B cell (primary cell): Measurements from ENCODE around the gene RING1. TPM values are rescaled to one million over a fixed set of nuclear protein-coding genes. Genes with fewer than 3 reads are reported as not detected.

Experiments used
- ATAC-seq: fragments of 200-7000 bp; cut with Tn5 transposase; one replicate; pipeline ENCODE4 v1.10.0; 2021; ENCODE audit warnings: low read depth, mild to moderate bottlenecking, moderate number of reproducible peaks, moderate library complexity
- CTCF ChIA-PET: fragments of 350-600 bp; sonication (Branson Sonifier 250); formaldehyde crosslinking; loops from one replicate; lab custom pipeline; 2021; ENCODE audit warnings: antibody characterized with exemption, inconsistent platforms; lab: Charles Lee
- POLR2A ChIA-PET: fragments of 350-600 bp; sonication (Branson Sonifier 250); formaldehyde crosslinking; loops from one replicate; lab custom pipeline; 2021; ENCODE audit warnings: antibody characterized with exemption; lab: Charles Lee
- DNase-seq: peaks from one replicate; pipeline ENCODE4 v3.0.0; 2013
- H2AFZ ChIP-seq: 2 replicates; pipeline ENCODE4 v1.6.1; 2012; ENCODE audit warnings: mild to moderate bottlenecking, low read depth, low read length; ENCODE audit not compliant: insufficient read depth, poor library complexity, severe bottlenecking
- H3K27ac ChIP-seq, 2 donors: 1 replicate in 1 of 2; 2 replicates in 1 of 2; pipeline ENCODE4 v1.5.1; 2012 to 2013; ENCODE audit warnings: low read length in 2 of 2, mild to moderate bottlenecking in 2 of 2, moderate library complexity in 1 of 2
- H3K27me3 ChIP-seq, 4 experiments: fragments of 200-600 bp in 1 of 4; sonication (generic) in 1 of 4; replicated peaks in 1 of 4; 1 replicate in 2 of 4; 2 replicates in 2 of 4; pipeline versions ENCODE4 v1.6.1 to v1.7.0; 2013 to 2016; ENCODE audit warnings: low read length in 3 of 4, mild to moderate bottlenecking in 2 of 4, mixed read lengths in 1 of 4, moderate library complexity in 1 of 4; ENCODE audit not compliant: insufficient read depth in 4 of 4, control insufficient read depth in 3 of 4; ENCODE audit errors: control extremely low read depth in 1 of 4
- H3K36me3 ChIP-seq, 2 experiments: replicated peaks in 1 of 2; 1 replicate in 1 of 2; 2 replicates in 1 of 2; pipeline versions ENCODE4 v1.6.1 to v1.7.1; 2013; ENCODE audit warnings: low read length in 1 of 2; ENCODE audit not compliant: insufficient read depth in 2 of 2, control insufficient read depth in 1 of 2; ENCODE audit errors: control extremely low read depth in 1 of 2, extremely low read depth in 1 of 2
- H3K4me1 ChIP-seq, 2 donors: fragments of 200-600 bp in 1 of 2; sonication (generic) in 1 of 2; 1 replicate in 1 of 2; 2 replicates in 1 of 2; pipeline versions ENCODE4 v1.5.1 to v1.6.1; 2013 to 2017; ENCODE audit warnings: low read length in 2 of 2; ENCODE audit not compliant: control insufficient read depth in 2 of 2, insufficient read depth in 2 of 2
- H3K4me2 ChIP-seq: replicated peaks from 2 replicates; pipeline ENCODE3; 2012; ENCODE audit warnings: mild to moderate bottlenecking, low read depth, low read length; ENCODE audit not compliant: poor library complexity, severe bottlenecking
- H3K4me3 ChIP-seq, 5 experiments: fragments of 200-600 bp in 1 of 5; sonication (generic) in 1 of 5; 1 replicate in 3 of 5; 2 replicates in 2 of 5; pipeline versions ENCODE4 v1.5.1 to v1.7.0; 2011 to 2016; ENCODE audit warnings: low read length in 4 of 5, mild to moderate bottlenecking in 4 of 5, low read depth in 2 of 5, control low read depth in 1 of 5, moderate library complexity in 1 of 5; ENCODE audit not compliant: insufficient read depth in 1 of 5; ENCODE audit errors: control extremely low read depth in 1 of 5, extremely low read depth in 1 of 5
- H3K79me2 ChIP-seq: fragments of 200-600 bp; sonication (generic); one replicate; pipeline ENCODE4 v1.6.0; 2016; ENCODE audit warnings: low read length; ENCODE audit not compliant: control insufficient read depth, insufficient read depth
- H3K9ac ChIP-seq: fragments of 200-600 bp; sonication (generic); 2 replicates; pipeline ENCODE4 v1.6.1; 2017; ENCODE audit warnings: mild to moderate bottlenecking, low read length, moderate library complexity
- H3K9me3 ChIP-seq, 3 donors: one replicate each; pipeline versions ENCODE4 v1.6.1 to v1.7.1; 2013; ENCODE audit warnings: low read length in 2 of 3; ENCODE audit not compliant: control insufficient read depth in 2 of 3, insufficient read depth in 1 of 3; ENCODE audit errors: control extremely low read depth in 1 of 3
- H4K20me1 ChIP-seq: 2 replicates; pipeline ENCODE4 v1.6.0; 2012; ENCODE audit warnings: mild to moderate bottlenecking, low read length; ENCODE audit not compliant: insufficient read depth, control insufficient read depth, poor library complexity, severe bottlenecking
- H3K27ac Mint-ChIP-seq: one replicate; pipeline ENCODE4 v1.8.0; 2021; ENCODE audit warnings: mixed read lengths
- H3K27me3 Mint-ChIP-seq: one replicate; pipeline ENCODE4 v1.8.0; 2021; ENCODE audit warnings: mixed read lengths
- H3K4me1 Mint-ChIP-seq: one replicate; pipeline ENCODE4 v1.8.0; 2021; ENCODE audit warnings: mixed read lengths
- H3K4me3 Mint-ChIP-seq: one replicate; pipeline ENCODE4 v1.8.0; 2021; ENCODE audit warnings: mixed read lengths
- H3K9me3 Mint-ChIP-seq: one replicate; pipeline ENCODE4 v1.8.0; 2022; ENCODE audit warnings: mixed read lengths; ENCODE audit not compliant: insufficient read depth
- EZH2 ChIP-seq: IDR thresholded peaks from 2 replicates; pipeline ENCODE4 v1.6.1; 2012; ENCODE audit warnings: borderline replicate concordance, low read depth, mild to moderate bottlenecking, moderate library complexity, low read length; ENCODE audit not compliant: insufficient read depth, poor library complexity, severe bottlenecking
- WGBS: methylation state at CpG from one replicate; pipeline ENCODE4 v1.1.5; 2013; ENCODE audit warnings: missing lambda C conversion rate; ENCODE audit not compliant: insufficient coverage; 5-methylcytosine and 5-hydroxymethylcytosine counted together
- intact Hi-C: fragments of 100-400 bp; cut with micrococcal nuclease; formaldehyde crosslinking; loops from one replicate; pipeline ENCODE4 v1.10.0; 2022
- polyA plus RNA-seq: library from polyadenylated mRNA; depleted of rRNA; stranded (reverse); fragments of >200 nt; gene quantifications from 2 replicates; pipeline ENCODE4 v1.2.3, GENCODE V29; 2012
- total RNA-seq, 2 donors: library from RNA; stranded (reverse); fragments of 120-200 nt in 1 of 2; gene quantifications; 1 replicate in 1 of 2; 2 replicates in 1 of 2; pipeline versions ENCODE4 v1.2.3 to v1.2.4, GENCODE V29; 2013 to 2022
- TF ChIP-seq, protein P1 (sequence below): fragments of 200-600 bp; IDR thresholded peaks from one replicate; pipeline ENCODE4 v1.8.0; 2022; ENCODE audit warnings: antibody characterized with exemption, mild to moderate bottlenecking

RING1 gene
- total and polyA plus RNA-seq, 2 donors (not counting 1 experiment from before 2014, with no cell fraction given): 37.1 to 44.2 TPM

DNA sequence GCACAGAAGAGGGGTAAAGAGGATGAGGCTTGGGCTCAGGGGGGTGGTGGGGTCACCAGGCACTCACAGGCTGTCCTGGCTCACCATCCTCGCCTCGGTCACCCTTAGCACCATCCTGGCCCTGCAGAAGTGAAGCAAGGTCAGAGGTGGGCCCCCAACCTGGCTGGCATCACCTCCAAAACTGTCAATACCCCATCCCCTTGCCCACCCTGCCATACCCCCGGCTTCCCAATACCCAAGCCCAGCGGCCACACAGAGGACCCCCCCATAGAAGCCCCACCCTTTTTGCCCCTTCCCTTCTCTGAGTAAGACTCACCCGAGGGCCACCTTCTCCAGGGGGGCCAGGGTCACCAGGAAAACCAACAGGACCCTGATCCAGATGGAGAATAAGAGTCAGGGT is 39.7 kb upstream of the RING1 start:
- DNase-seq (no peak), ATAC-seq (no peak)
- Histone ChIP-seq H2AFZ (no peak overlapping the region), H4K20me1 (no peaks in the 10 kb centered on the region), H3K27me3 (peaks cover 0 to 12% (median 4%) of the 10 kb centered on the region in 4 experiments), H3K9ac (no peak overlapping the region), H3K4me3 (no peak overlapping the region), H3K36me3 (no peaks in the 10 kb centered on the region), H3K79me2 (no peaks in the 10 kb centered on the region), H3K9me3 (no peaks in the 10 kb centered on the region), H3K4me1 (peaks cover 0 to 10% of the 10 kb centered on the region in 2 donors), H3K4me2 (no peak overlapping the region), H3K27ac (no peak overlapping the region)
- H3K27me3 Mint-ChIP-seq: peaks cover 21% of the 10 kb centered on the region
- ChIA-PET CTCF (interaction anchor here (1.1 to 1.3 kb wide), 2 partner anchors 10 to 15 kb away, joined by 3 read pairs; no protein-coding TSS in a partner anchor), POLR2A (no interaction called here)
- intact Hi-C loops: no loop called here
- TF ChIP-seq EZH2: no peak
- TF ChIP-seq, protein P1, sequence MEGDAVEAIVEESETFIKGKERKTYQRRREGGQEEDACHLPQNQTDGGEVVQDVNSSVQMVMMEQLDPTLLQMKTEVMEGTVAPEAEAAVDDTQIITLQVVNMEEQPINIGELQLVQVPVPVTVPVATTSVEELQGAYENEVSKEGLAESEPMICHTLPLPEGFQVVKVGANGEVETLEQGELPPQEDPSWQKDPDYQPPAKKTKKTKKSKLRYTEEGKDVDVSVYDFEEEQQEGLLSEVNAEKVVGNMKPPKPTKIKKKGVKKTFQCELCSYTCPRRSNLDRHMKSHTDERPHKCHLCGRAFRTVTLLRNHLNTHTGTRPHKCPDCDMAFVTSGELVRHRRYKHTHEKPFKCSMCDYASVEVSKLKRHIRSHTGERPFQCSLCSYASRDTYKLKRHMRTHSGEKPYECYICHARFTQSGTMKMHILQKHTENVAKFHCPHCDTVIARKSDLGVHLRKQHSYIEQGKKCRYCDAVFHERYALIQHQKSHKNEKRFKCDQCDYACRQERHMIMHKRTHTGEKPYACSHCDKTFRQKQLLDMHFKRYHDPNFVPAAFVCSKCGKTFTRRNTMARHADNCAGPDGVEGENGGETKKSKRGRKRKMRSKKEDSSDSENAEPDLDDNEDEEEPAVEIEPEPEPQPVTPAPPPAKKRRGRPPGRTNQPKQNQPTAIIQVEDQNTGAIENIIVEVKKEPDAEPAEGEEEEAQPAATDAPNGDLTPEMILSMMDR: no peak
- H3K9me3 Mint-ChIP-seq: no peaks in the 10 kb centered on the region
- 69% methylated on average over 4 of the region's 5 CpGs for WGBS
- no peak overlapping the region for H3K4me3 Mint-ChIP-seq
- peaks cover 9% of the 10 kb centered on the region for H3K4me1 Mint-ChIP-seq
- no peak overlapping the region for H3K27ac Mint-ChIP-seq

DNA sequence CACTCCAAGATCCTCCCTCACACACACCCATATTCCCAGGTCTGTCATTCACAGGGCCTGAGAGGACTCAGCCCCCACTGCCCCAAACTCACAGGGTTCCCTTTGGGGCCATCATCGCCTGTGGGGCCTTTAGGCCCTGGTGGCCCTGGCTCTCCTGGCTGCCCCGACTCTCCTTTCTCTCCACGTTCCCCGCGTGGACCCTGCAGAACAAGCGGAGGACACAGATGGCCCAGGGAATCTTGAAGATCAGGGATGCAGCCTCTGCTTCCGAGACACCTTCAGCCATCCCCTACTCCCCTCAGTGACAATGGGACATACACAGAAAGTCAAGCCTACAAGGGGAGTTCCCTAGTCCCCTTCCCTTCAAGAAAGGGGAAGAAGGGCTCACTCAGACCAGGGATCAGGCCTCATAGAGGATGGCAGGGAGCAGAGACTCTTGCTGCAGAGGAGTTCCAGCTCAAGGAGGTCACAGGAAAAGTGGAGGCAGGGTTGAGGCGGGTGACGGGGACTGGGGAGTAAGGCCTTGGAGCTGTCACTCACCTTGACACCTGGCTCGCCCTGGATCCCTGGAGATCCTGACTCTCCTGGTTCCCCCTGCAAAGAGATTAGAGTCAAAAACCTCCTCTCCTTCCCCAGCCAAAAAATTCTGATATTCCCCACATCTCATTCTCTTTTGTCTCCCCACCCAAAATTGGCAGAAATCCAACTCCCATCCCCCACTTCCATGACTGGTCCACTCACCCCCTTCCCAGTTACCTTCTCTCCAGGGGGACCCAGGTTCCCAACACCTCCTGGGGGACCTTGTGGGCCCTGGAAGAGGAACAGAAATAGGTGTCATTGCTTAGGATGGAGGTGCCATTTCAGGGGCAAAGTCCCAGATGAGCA is 38.8 kb upstream of the RING1 start:
- peaks cover 0 to 10% of the 10 kb centered on the region in 2 donors for H3K4me1 ChIP-seq
- no peak overlapping the region for H3K4me3 ChIP-seq
- H3K27me3 ChIP-seq: peaks cover 0 to 17% (median 4%) of the 10 kb centered on the region in 4 experiments
- DNase-seq: no peak
- no peak for ATAC-seq
- no peak overlapping the region for H3K9ac ChIP-seq
- H3K79me2 ChIP-seq: no peaks in the 10 kb centered on the region
- no peaks in the 10 kb centered on the region for H3K9me3 ChIP-seq
- no peak overlapping the region for H2AFZ ChIP-seq
- Mint-ChIP-seq H3K27ac (no peak overlapping the region), H3K4me1 (peaks cover 9% of the 10 kb centered on the region), H3K27me3 (peaks cover 15% of the 10 kb centered on the region), H3K9me3 (no peaks in the 10 kb centered on the region), H3K4me3 (no peak overlapping the region)
- ChIA-PET CTCF (interaction anchor here (1.1 to 1.3 kb wide), 3 partner anchors 9 to 28 kb away, joined by 3 read pairs; no protein-coding TSS in a partner anchor), POLR2A (interaction anchor here (0.7 kb wide), 1 partner anchor 176 kb away, joined by 4 read pairs; no protein-coding TSS in a partner anchor)
- no peak overlapping the region for H3K4me2 ChIP-seq
- 96% methylated on average over 8 of the region's 10 CpGs for WGBS
- no peak overlapping the region for H3K27ac ChIP-seq
- no peaks in the 10 kb centered on the region for H3K36me3 ChIP-seq
- intact Hi-C loops: no loop called here
- no peaks in the 10 kb centered on the region for H4K20me1 ChIP-seq
- TF ChIP-seq, protein P1: no peak
- TF ChIP-seq EZH2: no peak
